K562 (cell line): ENCODE results near the gene CCNI. TPM values are rescaled to one million over a fixed set of nuclear protein-coding genes. Genes with fewer than 3 reads are reported as not detected.

Experiments used
- CCAR2 ChIP-seq: fragments of 200-400 bp; formaldehyde crosslinking; IDR thresholded peaks from 2 replicates; pipeline ENCODE4 v1.6.1; 2017; ENCODE audit warnings: mild to moderate bottlenecking, low read depth, low read length
- CHD4 ChIP-seq: fragments of 200-600 bp; sonication (generic); IDR thresholded peaks from 3 replicates; pipeline ENCODE4 v1.6.1; 2012; ENCODE audit warnings: low read depth, mild to moderate bottlenecking, mixed read lengths, low read length, inconsistent platforms; ENCODE audit not compliant: insufficient read depth, insufficient replicate concordance, poor library complexity, severe bottlenecking
- EGR1 ChIP-seq: fragments of 450-650 bp; conservative IDR thresholded peaks from 2 replicates; pipeline ENCODE4 v1.6.1; 2017; ENCODE audit warnings: mild to moderate bottlenecking
- HCFC1 ChIP-seq: IDR thresholded peaks from 2 replicates; pipeline ENCODE4 v1.6.1; 2012; ENCODE audit warnings: low read depth, low read length, improper control_type of control experiment
- HMGN3 ChIP-seq: IDR thresholded peaks from 2 replicates; pipeline ENCODE4 v1.6.1; 2011; ENCODE audit warnings: borderline replicate concordance, low read depth, mild to moderate bottlenecking, mixed read lengths, low read length; ENCODE audit not compliant: insufficient read length; ENCODE audit errors: extremely low read depth
- KLF6 ChIP-seq: fragments of 250-450 bp; sonication (Bioruptor Pico); IDR thresholded peaks from 2 replicates; pipeline ENCODE4 v1.4.0; 2020; ENCODE audit warnings: mild to moderate bottlenecking, moderate library complexity, borderline replicate concordance
- MCM5 ChIP-seq: fragments of 450-650 bp; IDR thresholded peaks from 2 replicates; pipeline ENCODE4 v1.6.1; 2016; ENCODE audit warnings: low read depth
- POLR3A ChIP-seq: IDR thresholded peaks from 2 replicates; pipeline ENCODE4 v1.6.1; 2011; ENCODE audit warnings: borderline replicate concordance, mild to moderate bottlenecking, moderate library complexity; ENCODE audit not compliant: insufficient read length, insufficient read depth; ENCODE audit errors: extremely low read depth
- RAD51 ChIP-seq: fragments of 450-650 bp; IDR thresholded peaks from 2 replicates; pipeline ENCODE4 v1.7.1; 2016; ENCODE audit warnings: low read depth, mild to moderate bottlenecking, borderline replicate concordance
- RBM17 ChIP-seq: fragments of 200-400 bp; formaldehyde crosslinking; IDR thresholded peaks from 2 replicates; pipeline ENCODE4 v1.6.1; 2017; ENCODE audit warnings: low read depth, mild to moderate bottlenecking, low read length, borderline replicate concordance
- TCF7L2 ChIP-seq: fragments of 150-350 bp; IDR thresholded peaks from 2 replicates; pipeline ENCODE4 v1.6.1; 2016; ENCODE audit warnings: low read depth, mild to moderate bottlenecking, low read length, moderate library complexity
- TRIM28 ChIP-seq: fragments of 450-650 bp; IDR thresholded peaks from 2 replicates; pipeline ENCODE4 v1.6.1; 2017
- ZEB2 ChIP-seq: fragments of 450-650 bp; IDR thresholded peaks from 2 replicates; pipeline ENCODE4 v1.6.1; 2016
- polyA plus RNA-seq, 8 experiments: library from polyadenylated mRNA; depleted of rRNA in 4 of 8; stranded (reverse) in 5 of 8; unstranded in 3 of 8; fragments of >200 nt; fragmentation: Nextera tagmentation in 2 of 8; fragmentation: Illumina TruSeq in 1 of 8; extraction: Ambion mirVana in 2 of 8; extraction: Trizol in 1 of 8; gene quantifications; 2 replicates each; pipeline versions ENCODE4 v1.2.1 to v1.2.3, GENCODE V29; 2011 to 2014; ENCODE audit warnings: inconsistent platforms in 1 of 8, missing spikeins in 1 of 8
- total RNA-seq, 7 experiments: library from RNA; depleted of rRNA in 6 of 7; stranded (reverse); fragments of >200 nt in 6 of 7; fragmentation: Illumina TruSeq in 2 of 7; extraction: Trizol in 2 of 7; gene quantifications; 2 replicates each; pipeline versions ENCODE4 v1.2.1 to v1.2.3, GENCODE V29; 2011 to 2021; ENCODE audit warnings: low replicate concordance in 1 of 7
- TF ChIP-seq, protein P1 (sequence below), 3 experiments: fragments of 200-800 bp in 1 of 3; fragments of 250-450 bp in 1 of 3; fragments of 450-650 bp in 1 of 3; sonication (Bioruptor Pico) in 1 of 3; sonication (Bioruptor generic) in 1 of 3; formaldehyde crosslinking in 1 of 3; IDR thresholded peaks; 2 replicates each; pipeline versions ENCODE4 v1.6.1 to v1.8.0; 2016 to 2022; ENCODE audit warnings: mild to moderate bottlenecking in 2 of 3, missing genetic modification characterization in 2 of 3, missing compliant biosample characterization in 1 of 3, moderate library complexity in 1 of 3
- TF ChIP-seq, protein P2 (sequence below): fragments of 450-650 bp; IDR thresholded peaks from 2 replicates; pipeline ENCODE4 v1.7.1; 2018; ENCODE audit warnings: mild to moderate bottlenecking, low read depth; ENCODE audit not compliant: partially characterized antibody
- TF ChIP-seq, protein P3 (sequence below): sonication (generic); formaldehyde crosslinking; IDR thresholded peaks from 2 replicates; pipeline ENCODE4 v1.5.0; 2020; ENCODE audit warnings: missing genetic modification reagents
- TF ChIP-seq, protein P4 (sequence below): fragments of 450-650 bp; IDR thresholded peaks from 2 replicates; pipeline ENCODE4 v1.6.1; 2016; ENCODE audit warnings: low read depth, mild to moderate bottlenecking, moderate library complexity

Gene CCNI
- total and polyA plus RNA-seq, 9 of the 15 experiments (the other 6 are each of a cell fraction or from before 2014, with no cell fraction given), result 43.3 to 159 (median 98.5) TPM

DNA sequence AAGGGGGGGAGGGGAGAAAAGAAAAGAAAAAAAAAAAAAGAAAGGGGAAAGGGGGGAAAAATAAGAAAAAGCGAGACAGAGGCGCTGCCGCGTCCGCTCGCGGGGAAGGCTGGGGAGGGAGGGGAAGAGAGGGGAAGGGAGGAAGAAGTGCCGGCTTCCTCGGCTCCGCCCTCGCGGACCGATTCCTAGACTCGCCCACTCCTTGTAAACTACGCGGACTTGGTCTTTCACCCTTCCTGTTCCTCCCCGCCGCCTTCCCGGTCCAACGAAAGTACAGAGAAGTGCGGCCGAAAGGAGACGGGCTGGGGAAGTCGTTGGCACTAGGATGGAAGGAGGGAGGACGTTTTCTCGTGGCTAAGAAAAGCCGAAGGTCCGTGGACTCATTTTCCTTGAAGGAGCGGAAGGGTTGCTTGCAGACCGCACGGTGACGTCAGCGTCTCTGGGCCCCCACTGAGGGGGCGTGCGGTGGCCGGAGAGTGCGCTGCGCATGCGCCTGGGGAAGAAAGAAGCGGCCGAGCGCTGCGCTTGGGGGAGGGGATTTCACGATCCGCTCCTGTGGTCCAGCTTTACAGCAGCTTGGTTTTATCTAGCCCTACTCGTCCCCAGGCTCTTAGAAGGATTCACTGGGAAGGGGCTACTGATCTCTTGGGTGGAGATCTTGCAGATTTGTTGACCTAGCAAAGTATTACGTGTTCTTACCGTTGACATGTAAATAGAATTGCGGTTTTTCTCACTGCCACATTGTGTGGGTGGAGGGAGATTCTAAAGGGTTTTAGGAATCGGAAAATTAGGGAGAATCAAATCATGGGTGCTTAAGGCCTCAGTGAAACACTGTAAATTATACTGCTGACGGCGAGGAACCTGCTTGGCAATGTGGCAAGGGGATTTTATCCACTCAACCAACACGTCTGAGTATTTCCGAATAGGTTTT, at the start of gene CCNI (continued):
- TF ChIP-seq CCAR2 (0 out of 2 replicates have a peak, but pooled peaks have one; percentile 44), ZEB2 (no peak), CHD4 (no peak), RBM17 (no peak), MCM5 (no peak), HCFC1 (peak; percentile 21), POLR3A (no peak), HMGN3 (peak; percentile 89), TCF7L2 (no peak), RAD51 (peak; percentile 63; the same call in 1 of the 2 replicates), KLF6 (CRISPR knock-in tag) (peak; percentile 78), TRIM28 (peak; percentile 88), EGR1 (peak; percentile 100)
- TF ChIP-seq, protein P1, sequence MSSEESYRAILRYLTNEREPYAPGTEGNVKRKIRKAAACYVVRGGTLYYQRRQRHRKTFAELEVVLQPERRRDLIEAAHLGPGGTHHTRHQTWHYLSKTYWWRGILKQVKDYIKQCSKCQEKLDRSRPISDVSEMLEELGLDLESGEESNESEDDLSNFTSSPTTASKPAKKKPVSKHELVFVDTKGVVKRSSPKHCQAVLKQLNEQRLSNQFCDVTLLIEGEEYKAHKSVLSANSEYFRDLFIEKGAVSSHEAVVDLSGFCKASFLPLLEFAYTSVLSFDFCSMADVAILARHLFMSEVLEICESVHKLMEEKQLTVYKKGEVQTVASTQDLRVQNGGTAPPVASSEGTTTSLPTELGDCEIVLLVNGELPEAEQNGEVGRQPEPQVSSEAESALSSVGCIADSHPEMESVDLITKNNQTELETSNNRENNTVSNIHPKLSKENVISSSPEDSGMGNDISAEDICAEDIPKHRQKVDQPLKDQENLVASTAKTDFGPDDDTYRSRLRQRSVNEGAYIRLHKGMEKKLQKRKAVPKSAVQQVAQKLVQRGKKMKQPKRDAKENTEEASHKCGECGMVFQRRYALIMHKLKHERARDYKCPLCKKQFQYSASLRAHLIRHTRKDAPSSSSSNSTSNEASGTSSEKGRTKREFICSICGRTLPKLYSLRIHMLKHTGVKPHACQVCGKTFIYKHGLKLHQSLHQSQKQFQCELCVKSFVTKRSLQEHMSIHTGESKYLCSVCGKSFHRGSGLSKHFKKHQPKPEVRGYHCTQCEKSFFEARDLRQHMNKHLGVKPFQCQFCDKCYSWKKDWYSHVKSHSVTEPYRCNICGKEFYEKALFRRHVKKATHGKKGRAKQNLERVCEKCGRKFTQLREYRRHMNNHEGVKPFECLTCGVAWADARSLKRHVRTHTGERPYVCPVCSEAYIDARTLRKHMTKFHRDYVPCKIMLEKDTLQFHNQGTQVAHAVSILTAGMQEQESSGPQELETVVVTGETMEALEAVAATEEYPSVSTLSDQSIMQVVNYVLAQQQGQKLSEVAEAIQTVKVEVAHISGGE (CRISPR knock-in tag; IDR thresholded peaks at IDR 0.05), result no peak
- TF ChIP-seq, protein P2, sequence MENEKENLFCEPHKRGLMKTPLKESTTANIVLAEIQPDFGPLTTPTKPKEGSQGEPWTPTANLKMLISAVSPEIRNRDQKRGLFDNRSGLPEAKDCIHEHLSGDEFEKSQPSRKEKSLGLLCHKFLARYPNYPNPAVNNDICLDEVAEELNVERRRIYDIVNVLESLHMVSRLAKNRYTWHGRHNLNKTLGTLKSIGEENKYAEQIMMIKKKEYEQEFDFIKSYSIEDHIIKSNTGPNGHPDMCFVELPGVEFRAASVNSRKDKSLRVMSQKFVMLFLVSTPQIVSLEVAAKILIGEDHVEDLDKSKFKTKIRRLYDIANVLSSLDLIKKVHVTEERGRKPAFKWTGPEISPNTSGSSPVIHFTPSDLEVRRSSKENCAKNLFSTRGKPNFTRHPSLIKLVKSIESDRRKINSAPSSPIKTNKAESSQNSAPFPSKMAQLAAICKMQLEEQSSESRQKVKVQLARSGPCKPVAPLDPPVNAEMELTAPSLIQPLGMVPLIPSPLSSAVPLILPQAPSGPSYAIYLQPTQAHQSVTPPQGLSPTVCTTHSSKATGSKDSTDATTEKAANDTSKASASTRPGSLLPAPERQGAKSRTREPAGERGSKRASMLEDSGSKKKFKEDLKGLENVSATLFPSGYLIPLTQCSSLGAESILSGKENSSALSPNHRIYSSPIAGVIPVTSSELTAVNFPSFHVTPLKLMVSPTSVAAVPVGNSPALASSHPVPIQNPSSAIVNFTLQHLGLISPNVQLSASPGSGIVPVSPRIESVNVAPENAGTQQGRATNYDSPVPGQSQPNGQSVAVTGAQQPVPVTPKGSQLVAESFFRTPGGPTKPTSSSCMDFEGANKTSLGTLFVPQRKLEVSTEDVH, result peak; percentile 91
- TF ChIP-seq, protein P3, sequence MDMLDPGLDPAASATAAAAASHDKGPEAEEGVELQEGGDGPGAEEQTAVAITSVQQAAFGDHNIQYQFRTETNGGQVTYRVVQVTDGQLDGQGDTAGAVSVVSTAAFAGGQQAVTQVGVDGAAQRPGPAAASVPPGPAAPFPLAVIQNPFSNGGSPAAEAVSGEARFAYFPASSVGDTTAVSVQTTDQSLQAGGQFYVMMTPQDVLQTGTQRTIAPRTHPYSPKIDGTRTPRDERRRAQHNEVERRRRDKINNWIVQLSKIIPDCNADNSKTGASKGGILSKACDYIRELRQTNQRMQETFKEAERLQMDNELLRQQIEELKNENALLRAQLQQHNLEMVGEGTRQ, result no peak
- TF ChIP-seq, protein P4, sequence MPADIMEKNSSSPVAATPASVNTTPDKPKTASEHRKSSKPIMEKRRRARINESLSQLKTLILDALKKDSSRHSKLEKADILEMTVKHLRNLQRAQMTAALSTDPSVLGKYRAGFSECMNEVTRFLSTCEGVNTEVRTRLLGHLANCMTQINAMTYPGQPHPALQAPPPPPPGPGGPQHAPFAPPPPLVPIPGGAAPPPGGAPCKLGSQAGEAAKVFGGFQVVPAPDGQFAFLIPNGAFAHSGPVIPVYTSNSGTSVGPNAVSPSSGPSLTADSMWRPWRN, result peak; percentile 39; the same call in 1 of the 2 replicates
